A673 (cell line): ENCODE data around the gene SULT1B1.

Experiments used
- EZH2 ChIP-seq: fragments of 200-600 bp; sonication (generic); IDR thresholded peaks from 2 replicates; pipeline ENCODE4 v1.6.1; 2017; ENCODE audit warnings: borderline replicate concordance, low read depth, mild to moderate bottlenecking, mixed read lengths, antibody characterized with exemption, low read length; ENCODE audit not compliant: poor library complexity, severe bottlenecking
- TF ChIP-seq, protein P1 (sequence below): fragments of 300-800, 200-600 bp; sonication (generic); conservative IDR thresholded peaks from 2 replicates; pipeline ENCODE4 v1.5.1; 2017; ENCODE audit warnings: low read depth, mild to moderate bottlenecking, antibody characterized with exemption, low read length, moderate library complexity, mixed read lengths

DNA sequence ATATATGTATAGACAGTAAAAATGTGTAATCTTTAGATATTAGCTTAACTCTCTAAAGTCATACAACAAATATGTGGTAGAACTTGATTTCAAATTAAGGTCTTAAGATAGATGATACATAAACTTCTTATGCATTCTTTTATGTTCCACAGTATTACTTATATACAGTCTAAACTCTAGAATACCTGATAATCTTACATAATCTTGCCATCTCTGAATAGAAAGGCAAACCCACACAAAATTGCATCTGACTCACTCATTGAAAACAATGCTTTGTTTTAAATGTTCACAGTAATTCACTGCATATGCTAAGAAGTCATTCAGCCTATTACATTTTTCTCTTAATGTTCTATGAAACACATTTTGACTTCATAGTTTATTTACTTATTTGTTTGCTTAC, 10.1 kb downstream of the SULT1B1 start:
- TF ChIP-seq, protein P1, sequence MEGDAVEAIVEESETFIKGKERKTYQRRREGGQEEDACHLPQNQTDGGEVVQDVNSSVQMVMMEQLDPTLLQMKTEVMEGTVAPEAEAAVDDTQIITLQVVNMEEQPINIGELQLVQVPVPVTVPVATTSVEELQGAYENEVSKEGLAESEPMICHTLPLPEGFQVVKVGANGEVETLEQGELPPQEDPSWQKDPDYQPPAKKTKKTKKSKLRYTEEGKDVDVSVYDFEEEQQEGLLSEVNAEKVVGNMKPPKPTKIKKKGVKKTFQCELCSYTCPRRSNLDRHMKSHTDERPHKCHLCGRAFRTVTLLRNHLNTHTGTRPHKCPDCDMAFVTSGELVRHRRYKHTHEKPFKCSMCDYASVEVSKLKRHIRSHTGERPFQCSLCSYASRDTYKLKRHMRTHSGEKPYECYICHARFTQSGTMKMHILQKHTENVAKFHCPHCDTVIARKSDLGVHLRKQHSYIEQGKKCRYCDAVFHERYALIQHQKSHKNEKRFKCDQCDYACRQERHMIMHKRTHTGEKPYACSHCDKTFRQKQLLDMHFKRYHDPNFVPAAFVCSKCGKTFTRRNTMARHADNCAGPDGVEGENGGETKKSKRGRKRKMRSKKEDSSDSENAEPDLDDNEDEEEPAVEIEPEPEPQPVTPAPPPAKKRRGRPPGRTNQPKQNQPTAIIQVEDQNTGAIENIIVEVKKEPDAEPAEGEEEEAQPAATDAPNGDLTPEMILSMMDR: no peak
- no peak for TF ChIP-seq EZH2
